Measurements from ENCODE around the gene PRELP.
"Not testable (repeated sequence)": the region's sequence is repeated elsewhere in the genome, so short reads cannot be mapped to it uniquely, and the experiment has no call there.

Gene PRELP

DNA sequence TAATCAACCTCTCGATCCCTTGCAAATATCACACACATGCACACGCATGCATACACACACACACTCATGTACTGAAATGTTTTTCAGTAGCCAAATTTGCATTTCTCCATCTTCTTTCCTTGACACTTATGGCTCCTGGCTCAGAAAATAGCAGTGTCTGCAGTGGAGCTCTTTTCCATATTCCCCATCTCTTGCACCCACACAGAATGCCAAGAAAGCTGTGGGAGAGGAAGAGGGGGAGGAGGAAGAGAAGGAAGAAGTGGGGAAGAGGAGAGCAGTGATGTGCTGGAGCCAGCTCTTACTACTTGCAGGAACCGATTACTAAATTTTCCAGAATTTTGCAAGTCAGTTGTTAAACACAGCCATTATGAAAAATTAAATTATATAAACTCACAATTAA, 28.2 kb downstream of the PRELP start:
- in situ Hi-C loops (cut with MboI; ENCODE audit: low sequenced_read_pairs): loop anchor here (10.0 kb wide), 1 partner anchor 201 kb away; no protein-coding TSS in a partner anchor

DNA sequence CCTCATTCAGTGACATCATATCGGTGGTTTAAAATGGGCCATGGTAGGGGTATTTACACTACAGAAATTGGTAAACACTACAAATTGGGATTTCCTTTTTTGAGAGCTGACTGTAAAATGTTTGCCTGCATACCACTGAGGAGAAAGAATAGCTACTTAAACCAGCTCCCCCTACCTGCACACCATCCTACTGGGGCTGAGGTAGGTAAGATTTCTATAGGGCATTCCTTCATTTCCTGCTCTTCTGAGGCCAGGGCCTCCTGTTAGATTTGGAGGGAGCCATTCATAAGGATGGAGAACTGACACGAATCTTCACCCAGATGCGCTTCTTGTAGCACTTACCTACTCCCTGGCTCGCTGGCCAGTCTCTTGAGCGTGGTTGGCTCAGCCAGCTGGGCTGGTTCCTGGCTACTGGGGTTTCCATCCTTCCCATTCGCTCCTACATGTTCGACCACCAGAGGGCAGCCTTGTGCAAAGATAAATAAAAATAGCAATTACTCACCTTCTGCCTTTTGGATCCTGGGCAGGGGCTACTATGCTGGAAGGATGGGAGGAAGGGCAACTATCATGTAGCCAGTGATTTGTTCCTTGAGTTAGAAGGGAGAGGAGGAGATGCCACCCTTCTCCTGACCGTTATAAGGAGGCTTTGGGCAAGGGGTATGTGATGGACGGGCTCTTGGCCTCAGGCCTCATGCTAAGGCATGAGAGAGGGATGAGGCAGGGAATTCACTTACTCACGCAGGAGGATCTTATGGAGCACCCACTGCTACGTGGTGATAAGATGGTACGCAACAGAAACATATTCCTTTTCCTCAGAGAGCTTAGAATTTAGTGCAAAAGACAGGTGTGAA, 29.0 kb downstream of the PRELP start:
- in situ Hi-C loops (cut with MboI; ENCODE audit: low sequenced_read_pairs): loop anchor here (10.0 kb wide), 1 partner anchor 200 kb away; no protein-coding TSS in a partner anchor

DNA sequence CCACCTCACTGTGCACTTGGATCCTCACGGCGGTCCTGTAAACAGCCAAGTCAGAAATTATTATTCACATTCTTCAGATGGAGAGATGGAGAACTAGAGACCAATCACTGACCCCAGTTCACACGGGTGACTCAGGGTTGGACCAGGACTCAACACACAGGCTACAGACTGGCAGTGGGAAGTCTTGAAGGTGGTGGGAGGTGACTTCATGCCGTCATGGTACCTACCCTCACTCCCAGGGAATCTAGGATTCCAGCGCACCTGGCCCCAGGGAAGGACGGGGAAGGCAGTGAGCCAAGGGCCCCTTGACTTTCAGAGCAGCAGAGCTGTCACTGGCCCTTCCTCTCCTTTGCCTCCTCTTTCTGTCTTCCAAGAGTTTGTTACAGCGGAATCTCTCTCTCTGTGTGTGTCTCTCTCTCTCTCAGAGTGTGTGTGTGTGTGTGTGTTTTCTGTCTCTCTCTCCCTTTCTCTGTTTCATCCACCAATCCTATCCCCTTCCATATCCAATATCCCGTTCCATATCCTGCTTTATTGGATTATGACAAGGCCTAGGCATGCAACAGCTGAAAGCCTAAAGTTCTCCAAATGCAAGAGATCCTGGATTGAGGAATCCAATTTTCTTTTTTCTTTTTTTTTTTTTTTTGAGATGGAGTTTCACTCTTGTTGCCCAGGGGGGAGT, 30.1 kb downstream of the PRELP start:
- in situ Hi-C loops (cut with MboI; ENCODE audit: low sequenced_read_pairs): loop anchor here (10.0 kb wide), 1 partner anchor 199 kb away; no protein-coding TSS in a partner anchor

DNA sequence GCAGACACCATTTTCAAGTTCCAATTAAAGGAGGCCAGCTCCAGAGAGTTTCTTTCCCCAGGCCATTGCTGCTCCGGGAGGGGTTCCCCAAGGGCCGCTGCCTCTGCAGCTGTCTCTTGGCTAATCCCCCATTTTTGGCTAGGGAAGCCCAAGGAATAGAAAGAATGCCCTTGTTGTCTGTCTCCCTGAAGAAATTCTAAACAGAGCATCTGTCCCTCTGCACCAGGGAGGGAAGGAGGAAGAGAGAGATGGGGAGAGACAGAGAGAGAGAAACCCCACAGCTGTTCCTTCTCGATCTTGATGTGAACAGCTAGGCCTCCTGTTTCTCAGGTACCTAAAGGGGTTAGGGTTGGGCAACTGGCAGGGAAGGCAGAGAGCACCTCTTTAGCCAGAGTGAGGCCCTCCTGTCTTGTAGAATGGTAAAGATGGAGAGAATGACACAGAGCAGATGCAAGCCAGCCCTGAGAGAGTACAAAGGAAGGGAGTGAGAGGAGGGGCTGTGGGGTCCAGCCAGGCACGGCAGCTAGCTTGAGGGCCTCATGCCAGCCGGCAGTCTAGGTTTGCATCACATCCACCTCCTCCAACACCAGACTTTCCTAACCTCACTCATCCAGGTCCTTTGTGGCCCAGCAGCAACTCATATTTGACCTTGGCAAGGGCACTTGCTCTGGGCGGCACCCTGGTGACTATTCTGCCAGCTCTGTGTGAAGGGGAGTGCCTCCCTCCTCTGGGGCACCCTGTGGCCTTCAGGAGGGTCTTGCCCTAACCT, 31.4 kb downstream of the PRELP start:
- in situ Hi-C loops (cut with MboI; ENCODE audit: low sequenced_read_pairs): loop anchor here (10.0 kb wide), 1 partner anchor 198 kb away; no protein-coding TSS in a partner anchor

DNA sequence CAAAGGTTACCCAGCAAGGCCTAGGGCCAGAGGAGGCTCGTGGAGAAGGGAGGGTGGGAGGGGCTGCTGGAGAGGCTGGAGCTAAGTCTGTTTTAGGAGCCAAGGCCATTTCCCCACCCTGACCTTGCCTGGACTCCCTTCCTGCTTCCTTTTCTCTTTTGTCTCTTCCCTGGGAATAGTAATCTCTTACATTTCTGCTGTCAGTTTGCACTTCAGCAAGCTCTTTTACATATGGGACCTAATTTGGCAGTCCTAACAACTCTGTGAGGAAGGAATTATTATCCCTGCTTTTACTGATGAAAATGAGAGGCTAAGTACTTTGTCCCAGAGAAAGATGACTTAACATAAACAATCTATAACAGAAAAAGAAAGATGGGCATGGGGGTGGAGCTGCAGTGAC, 32.2 kb downstream of the PRELP start:
- in situ Hi-C loops (cut with MboI; ENCODE audit: low sequenced_read_pairs): loop anchor here (10.0 kb wide), 1 partner anchor 197 kb away; no protein-coding TSS in a partner anchor

DNA sequence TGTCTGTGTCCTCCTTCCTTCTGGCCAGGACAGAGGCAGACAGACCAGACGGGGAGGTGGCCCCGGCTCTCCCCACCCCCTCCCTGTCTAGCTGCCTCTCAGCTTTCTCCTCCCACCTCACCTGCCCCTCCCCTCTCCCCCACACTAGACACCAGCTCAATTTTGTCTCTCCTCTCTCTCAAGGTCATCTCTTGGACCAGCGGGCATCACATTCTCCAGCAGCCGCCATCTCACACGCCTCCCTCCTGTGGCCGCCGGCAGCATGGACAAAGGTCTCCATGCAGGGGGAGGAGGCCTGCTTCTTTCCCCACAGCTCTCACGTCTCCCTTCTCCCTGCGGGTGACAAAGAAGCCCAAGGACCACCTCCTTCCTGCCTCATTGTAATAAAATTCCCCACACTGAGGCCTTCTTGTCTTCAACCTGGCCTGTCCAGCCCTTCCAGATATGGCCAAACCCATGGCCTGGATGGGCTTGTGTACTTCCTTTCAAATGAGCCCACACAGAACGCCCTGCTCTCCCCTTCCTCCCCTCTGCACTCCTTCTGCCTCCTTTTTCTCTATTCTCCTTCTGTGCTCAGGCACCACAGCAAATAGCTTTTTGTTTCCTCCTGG, 33.0 kb downstream of the PRELP start:
- in situ Hi-C loops (cut with MboI; ENCODE audit: low sequenced_read_pairs): loop anchor here (10.0 kb wide), 1 partner anchor 196 kb away; no protein-coding TSS in a partner anchor

DNA sequence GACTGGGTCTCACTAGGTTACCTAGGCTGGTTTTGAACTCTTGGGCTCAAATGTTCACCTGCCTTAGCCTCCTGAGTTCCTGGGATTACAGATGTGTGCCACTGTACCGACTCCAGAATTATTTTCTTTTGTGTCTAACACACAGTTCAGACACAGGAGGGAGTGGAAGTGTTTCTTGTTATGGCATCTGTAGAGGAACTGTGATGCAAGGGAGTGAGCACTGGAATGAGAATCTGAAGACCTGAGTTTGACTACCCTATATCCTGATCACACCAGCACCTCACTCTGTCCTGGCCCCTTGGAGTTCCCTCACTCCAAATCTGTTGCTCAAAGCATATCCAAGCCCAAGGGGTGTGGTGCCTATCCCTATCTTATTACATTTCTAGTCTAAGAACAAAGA, 33.5 kb downstream of the PRELP start:
- in situ Hi-C loops (cut with MboI; ENCODE audit: low sequenced_read_pairs): loop anchor here (10.0 kb wide), 1 partner anchor 196 kb away; no protein-coding TSS in a partner anchor

DNA sequence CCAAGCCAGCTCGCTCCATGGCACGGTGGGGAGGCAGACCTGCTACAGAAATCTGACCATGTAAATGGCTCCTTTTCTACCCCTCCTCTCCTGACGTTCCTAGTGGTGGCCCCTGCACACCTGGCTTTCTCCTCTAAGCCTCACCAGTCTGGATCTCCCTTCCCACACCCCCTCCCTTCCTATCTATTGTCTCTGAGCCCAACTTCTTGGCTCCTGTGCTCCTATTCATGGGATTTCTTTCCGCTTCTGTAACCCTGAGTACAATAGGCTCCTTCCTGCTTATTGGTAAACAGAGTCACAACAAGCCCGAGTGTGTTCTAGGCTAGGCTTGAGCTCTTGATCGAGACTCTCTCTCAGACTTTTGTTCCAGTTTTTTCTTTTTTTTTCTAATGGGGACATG, 35.9 kb downstream of the PRELP start:
- in situ Hi-C loops (cut with MboI; ENCODE audit: low sequenced_read_pairs): no loop called here

DNA sequence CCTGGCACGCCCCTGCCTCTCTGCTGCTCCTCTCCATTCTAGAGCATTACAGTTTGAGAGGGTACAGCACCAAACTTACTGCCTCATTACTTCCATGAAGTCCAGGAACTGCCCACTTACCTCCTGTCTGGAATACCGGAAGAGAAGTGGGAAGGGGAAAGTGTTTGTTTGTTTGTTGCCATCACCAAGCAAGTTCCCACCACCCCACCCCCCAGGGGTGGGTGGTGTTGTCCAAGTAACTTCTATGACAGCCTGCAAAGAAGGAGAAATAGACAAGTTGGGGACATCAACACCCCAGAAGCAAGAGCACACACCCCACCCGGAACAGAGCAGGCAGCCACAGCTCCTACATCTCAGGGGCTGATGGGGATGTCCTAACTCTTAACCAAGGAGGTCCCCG, 36.3 kb downstream of the PRELP start:
- in situ Hi-C loops (cut with MboI; ENCODE audit: low sequenced_read_pairs): no loop called here

DNA sequence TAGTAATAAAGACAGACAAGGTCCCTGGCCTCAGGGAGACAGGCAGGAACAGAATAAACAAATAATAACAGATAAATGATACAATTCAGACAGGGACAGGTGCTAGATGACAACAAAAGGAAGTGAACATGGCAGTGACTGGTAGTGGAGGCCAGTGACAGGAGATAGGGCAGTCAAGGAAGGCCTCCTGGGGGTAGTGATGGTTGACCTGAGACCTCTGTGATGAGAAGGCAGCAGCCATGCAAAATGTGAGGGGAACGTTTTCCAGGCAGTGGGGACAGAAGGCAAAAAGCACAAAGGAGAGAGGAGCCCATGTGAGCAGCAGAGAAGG, 36.9 kb downstream of the PRELP start:
- in situ Hi-C loops (cut with MboI; ENCODE audit: low sequenced_read_pairs): no loop called here

DNA sequence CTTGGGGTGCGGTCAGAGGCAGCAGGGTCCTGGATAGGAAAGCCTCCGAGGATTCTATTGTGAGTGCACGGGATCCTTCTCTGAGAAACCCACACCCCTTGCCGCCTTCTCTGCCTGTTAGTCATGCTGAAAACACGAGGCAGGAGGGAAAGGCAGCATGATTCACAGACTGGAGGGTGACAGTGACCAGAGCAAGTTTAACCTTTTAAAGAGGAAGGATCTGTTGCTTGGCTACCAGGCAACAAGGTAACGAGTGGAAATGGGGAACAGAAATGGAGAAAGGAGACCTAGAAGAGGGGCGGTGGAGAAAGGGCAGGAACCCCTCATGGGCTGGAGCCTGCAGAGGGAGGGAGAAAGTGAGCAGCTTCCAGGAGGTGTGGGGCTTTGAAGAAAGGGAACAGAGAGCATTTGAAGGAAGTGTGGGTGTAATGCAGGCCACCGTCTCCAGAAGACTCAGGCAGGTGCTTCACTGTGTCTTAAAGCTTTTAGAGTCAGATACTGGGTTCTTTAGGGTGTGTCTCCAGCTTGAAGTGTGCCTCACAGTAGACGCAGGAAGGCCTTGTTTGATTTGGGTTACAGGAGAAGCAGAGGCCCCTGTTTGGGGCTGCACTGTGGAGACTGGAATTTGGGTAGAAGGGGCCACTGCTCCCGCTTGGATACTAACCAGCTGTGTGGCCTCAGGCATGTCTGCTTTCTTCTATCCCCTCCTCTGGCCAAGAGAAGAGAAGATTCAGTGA, 37.4 kb downstream of the PRELP start:
- in situ Hi-C loops (cut with MboI; ENCODE audit: low sequenced_read_pairs): no loop called here

DNA sequence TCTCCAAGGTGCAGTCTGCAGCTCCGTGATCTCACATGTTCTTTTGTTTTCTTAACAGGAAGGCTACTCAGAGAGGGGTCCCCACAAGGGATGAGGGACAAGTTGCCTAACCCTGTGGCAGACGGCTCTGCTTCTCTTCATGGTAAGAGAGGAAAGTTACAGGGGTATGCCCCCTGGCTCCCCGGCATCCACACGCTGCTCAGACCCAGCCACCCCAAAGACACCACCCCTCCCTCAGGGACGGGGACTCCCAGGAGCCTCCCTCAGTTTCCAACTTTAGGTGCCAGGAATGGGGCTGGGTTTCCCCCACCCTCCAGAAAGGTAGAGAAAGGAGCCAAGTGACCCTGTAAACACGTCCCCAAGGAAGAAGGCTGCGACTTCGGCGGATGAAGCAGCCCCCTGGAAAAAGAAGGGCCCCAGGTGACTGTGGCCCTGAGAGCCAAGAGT, 38.0 kb downstream of the PRELP start:
- in situ Hi-C loops (cut with MboI; ENCODE audit: low sequenced_read_pairs): no loop called here

DNA sequence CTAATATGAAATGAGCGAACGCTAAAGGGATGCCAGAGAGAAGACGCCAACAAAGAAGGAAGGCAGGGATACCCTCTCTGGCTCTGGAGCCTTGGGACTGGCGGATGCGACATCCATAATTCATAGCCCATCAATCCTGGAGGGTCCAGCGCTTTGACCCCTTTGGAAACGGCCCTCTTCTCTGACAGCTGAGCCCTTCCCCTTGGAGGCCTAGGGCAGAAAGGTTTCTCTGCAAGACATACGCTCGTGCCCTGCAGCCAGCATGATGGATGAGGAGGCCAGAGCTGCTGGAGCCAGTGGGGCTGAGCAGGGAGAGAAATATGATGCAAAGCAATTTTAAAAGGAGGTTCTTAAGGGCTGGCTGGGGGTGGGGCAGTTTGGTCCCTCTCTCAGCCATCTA, 40.6 kb downstream of the PRELP start:
- in situ Hi-C loops (cut with MboI; ENCODE audit: low sequenced_read_pairs): no loop called here

DNA sequence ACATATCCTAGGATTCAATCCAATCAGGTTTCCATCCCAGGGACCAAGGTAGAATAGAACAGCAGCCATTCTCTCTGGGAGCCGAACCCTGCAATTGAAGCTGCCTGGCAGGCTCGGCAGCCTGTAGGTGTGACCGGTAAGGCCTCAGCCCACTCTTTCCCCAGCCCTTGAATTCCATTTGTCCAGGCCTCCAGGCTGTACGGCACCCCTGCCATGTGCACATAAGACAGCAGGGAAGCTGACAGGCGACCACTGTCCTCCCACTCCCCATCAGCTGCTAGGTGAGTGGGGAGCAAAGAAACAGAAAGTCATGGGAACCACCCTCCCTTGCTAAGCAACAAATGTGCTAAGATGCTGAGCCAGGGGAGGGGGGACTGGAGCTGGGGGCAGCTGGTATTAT, 41.3 kb downstream of the PRELP start:
- in situ Hi-C loops (cut with MboI; ENCODE audit: low sequenced_read_pairs): no loop called here

DNA sequence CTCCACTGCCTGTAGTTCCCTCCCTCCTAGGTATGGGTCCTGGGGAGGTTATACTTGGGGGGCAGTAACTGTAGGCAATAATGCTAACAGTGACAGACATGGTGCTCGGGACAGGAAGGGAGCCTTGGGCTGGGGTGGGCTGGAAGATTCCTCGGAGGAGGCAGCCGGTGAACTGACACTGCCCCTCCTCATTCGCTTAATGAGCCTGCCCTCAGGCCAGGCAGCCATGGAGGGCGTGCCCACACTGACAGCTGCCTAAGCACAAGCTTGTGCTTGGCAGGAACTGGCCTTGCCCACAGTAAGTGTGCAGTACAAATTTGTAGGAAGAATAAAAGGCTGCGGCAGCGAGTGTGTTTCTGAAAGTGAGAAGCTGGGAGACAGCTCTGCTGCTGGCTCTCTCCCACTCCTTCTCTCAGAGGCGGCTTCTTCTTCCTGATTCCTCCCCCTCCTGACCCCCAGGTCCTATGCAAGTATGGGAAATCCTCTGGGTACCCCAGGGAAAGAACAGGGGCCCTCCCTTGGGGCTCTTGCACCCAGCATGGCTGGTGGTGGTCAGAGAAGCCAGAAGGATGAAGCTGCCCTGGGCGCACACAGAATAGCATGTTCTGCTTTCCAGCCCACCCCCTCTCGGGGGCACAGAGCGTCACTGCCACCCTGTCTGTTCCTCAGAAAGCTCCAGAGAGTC, 42.0 kb downstream of the PRELP start:
- in situ Hi-C loops (cut with MboI; ENCODE audit: low sequenced_read_pairs): no loop called here

DNA sequence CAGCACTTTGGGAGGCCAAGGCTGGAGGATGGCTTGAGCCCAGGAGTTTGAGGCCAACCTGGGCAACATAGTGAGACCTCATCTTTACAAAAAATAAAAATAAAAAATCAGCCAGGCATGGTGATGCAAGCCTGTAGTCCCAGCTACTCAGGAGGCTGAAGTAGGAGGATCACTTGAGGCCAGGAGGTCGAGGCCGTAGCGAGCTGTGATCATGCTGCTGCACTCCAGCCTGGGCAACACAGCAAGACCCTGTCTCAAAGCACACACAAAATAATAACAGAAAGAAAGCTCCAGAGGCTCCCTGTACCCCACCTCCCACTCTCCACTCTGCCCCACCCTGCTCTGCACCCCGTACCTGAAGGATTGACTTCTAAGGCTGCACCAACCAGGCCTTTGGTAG, 42.5 kb downstream of the PRELP start:
- in situ Hi-C loops (cut with MboI; ENCODE audit: low sequenced_read_pairs): not testable (repeated sequence)

DNA sequence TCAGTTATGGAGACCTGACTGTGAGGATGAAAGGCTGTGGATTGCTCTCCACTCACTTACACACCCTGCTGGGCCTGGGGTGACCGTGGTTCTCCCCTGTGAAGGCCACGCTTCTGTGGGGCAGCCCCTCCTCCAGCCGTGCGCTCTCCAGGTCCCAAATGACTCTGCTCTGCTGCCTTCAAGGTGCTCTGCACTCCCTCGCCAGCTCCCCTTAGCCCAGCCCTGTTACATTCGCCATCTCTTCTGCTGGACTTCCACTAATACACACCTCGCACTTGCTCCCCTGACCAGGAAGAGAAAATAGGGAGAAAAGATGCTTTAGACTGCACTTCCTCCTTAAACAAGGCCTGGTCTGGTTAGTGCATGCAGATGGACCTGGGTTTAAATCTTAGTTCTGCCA, 42.9 kb downstream of the PRELP start:
- in situ Hi-C loops (cut with MboI; ENCODE audit: low sequenced_read_pairs): no loop called here

DNA sequence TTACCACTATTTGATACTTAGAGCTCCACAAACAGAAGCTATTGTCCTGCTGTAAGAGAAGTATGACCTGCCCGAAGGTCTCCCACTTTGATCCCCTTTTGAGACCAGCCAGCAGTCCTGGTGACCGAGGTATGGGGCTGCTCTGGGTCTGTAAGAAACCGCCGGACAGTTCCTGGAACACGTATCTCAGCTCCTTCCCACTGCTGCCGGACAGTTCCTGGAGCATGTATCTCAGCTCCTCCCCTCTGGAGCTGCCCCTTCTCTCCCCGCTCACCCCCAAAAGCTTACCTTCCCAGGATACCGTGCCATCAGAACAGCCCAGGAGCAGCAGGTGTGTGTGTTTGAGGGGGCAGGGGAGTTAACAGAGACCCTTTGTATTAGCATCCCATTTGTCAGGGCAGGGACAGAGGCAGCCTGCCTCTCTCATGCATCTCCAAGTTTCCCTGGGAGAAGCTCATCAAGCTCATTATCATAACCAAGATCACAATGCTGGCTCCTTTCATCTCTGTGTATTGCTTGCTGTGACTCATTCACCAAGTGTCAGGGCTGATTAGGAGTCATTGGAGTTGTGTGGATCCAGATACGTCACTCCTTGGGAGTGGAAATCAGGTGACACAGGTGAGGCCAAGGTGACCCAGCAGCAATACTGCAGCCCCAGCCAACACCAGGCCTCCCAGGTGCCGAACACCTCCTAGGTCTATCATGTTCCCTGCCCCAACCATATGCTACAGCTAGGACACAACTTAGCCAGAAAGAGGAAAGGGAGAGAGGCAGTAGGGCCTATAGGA, 43.6 kb downstream of the PRELP start:
- in situ Hi-C loops (cut with MboI; ENCODE audit: low sequenced_read_pairs): no loop called here

DNA sequence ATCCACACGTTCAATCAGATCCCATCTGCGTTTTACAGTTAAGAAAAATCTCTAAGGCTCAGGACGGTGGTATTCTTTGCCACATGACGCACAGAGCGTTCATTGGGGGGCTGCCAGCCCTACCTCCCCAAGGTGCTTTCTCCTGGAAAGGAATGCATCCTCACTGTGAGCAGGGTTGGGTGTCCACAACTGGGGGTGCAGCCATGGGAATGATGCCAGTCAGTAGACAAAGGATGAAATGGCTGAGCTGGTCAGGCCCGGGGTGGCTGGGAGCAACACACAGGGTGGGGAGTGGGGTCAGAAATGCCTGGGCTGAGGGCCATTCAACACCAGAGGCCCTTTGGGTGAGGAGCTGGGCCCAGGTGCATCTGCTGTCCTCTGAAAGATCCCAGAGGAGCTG, 44.3 kb downstream of the PRELP start:
- in situ Hi-C loops (cut with MboI; ENCODE audit: low sequenced_read_pairs): no loop called here

Data from HL-60/S4 (cell line).